Measurements from ENCODE around the gene CER1.

Gene CER1

GRCh38 chr9:14722391-14723035, at the start of gene CER1:
Gene CER1 (minus strand): TSS chr9:14722733. CDS start chr9:14722672, 61 bp downstream.
- DNase-seq (ENCODE audit: low read depth): no peak

- no peak for DNase-seq (ENCODE audit: low read depth)
Measured at GRCh38 chr9:14770592-14770991, 48.1 kb upstream of the CER1 start.

- DNase-seq (ENCODE audit: low read depth): no peak
Measured at GRCh38 chr9:14769230-14769571, 46.7 kb upstream of the CER1 start.

GRCh38 chr9:14768405-14769229, 46.1 kb upstream of the CER1 start:
- DNase-seq (ENCODE audit: low read depth): no peak

- no peak for DNase-seq (ENCODE audit: low read depth)
Measured at GRCh38 chr9:14766299-14766698, 43.8 kb upstream of the CER1 start.

GRCh38 chr9:14761584-14761983, 39.1 kb upstream of the CER1 start:
- no peak for DNase-seq (ENCODE audit: low read depth)

- no peak for DNase-seq (ENCODE audit: low read depth)
Measured at GRCh38 chr9:14760060-14760459, 37.5 kb upstream of the CER1 start.

GRCh38 chr9:14756291-14756690, 33.8 kb upstream of the CER1 start:
- no peak for DNase-seq (ENCODE audit: low read depth)

GRCh38 chr9:14752871-14753270, 30.3 kb upstream of the CER1 start:
- no peak for DNase-seq (ENCODE audit: low read depth)

GRCh38 chr9:14752271-14752670, 29.7 kb upstream of the CER1 start:
- no peak for DNase-seq (ENCODE audit: low read depth)

GRCh38 chr9:14750821-14751220, 28.3 kb upstream of the CER1 start:
- no peak for DNase-seq (ENCODE audit: low read depth)

- no peak for DNase-seq (ENCODE audit: low read depth)
Measured at GRCh38 chr9:14749741-14750211, 27.2 kb upstream of the CER1 start.

GRCh38 chr9:14748373-14748772, 25.8 kb upstream of the CER1 start:
- no peak for DNase-seq (ENCODE audit: low read depth)

GRCh38 chr9:14747111-14747510, 24.6 kb upstream of the CER1 start:
- DNase-seq (ENCODE audit: low read depth): no peak

- no peak for DNase-seq (ENCODE audit: low read depth)
Measured at GRCh38 chr9:14746626-14747025, 24.1 kb upstream of the CER1 start.

- no peak for DNase-seq (ENCODE audit: low read depth)
Measured at GRCh38 chr9:14744768-14745167, 22.2 kb upstream of the CER1 start.

GRCh38 chr9:14741369-14741768, 18.8 kb upstream of the CER1 start:
- DNase-seq (ENCODE audit: low read depth): no peak

- DNase-seq (ENCODE audit: low read depth): no peak
Measured at GRCh38 chr9:14733133-14733532, 10.6 kb upstream of the CER1 start.

- DNase-seq (ENCODE audit: low read depth): no peak
Measured at GRCh38 chr9:14731294-14731981, 8.9 kb upstream of the CER1 start.

- DNase-seq (ENCODE audit: low read depth): no peak
Measured at GRCh38 chr9:14730461-14730898, 7.9 kb upstream of the CER1 start.

- DNase-seq (ENCODE audit: low read depth): no peak
Measured at GRCh38 chr9:14723301-14723700, 768 bp upstream of the CER1 start.

GRCh38 chr9:14719231-14719923, 3.2 kb downstream of the CER1 start:
- DNase-seq (ENCODE audit: low read depth): no peak

All from activated T-cell treated with anti-CD3 and anti-CD28 coated beads for 24 hours (primary cell).